Central memory CD4-positive, alpha-beta T cell (primary cell): ENCODE results near the gene NSG2.

Experiments used
- DNase-seq: peaks from one replicate; pipeline ENCODE4 v3.0.0; 2022

The NSG2 gene

GRCh38 chr5:174155281-174155680 is 109.8 kb downstream of the NSG2 start:
- DNase-seq: no peak

GRCh38 chr5:174155706-174156105 is 110.2 kb downstream of the NSG2 start:
- DNase-seq: no peak

- no peak for DNase-seq
Observed at GRCh38 chr5:174157048-174157447, 111.5 kb downstream of the NSG2 start.
